ENCODE measurements around the gene CD84.
"Not testable (repeated sequence)": the region's sequence is repeated elsewhere in the genome, so short reads cannot be mapped to it uniquely, and the experiment has no call there.

CD84 gene

GRCh38 chr1:160500321-160500990 is 78.8 kb downstream of the CD84 start:
- no peak for DNase-seq

- DNase-seq = no peak
Measured at GRCh38 chr1:160499631-160500030, 79.7 kb downstream of the CD84 start.

GRCh38 chr1:160498301-160499065 is 80.8 kb downstream of the CD84 start:
- not testable (repeated sequence) for DNase-seq

GRCh38 chr1:160496334-160496733 is 83.0 kb downstream of the CD84 start:
- no peak for DNase-seq

GRCh38 chr1:160494620-160495019 is 84.7 kb downstream of the CD84 start:
- no peak for DNase-seq

- no peak for DNase-seq
Measured at GRCh38 chr1:160492617-160493016, 86.7 kb downstream of the CD84 start.

- DNase-seq = no peak
Measured at GRCh38 chr1:160491981-160492380, 87.3 kb downstream of the CD84 start.

Measured in activated naive CD4-positive, alpha-beta T cell treated with anti-CD3 and anti-CD28 coated beads, Interleukin-2, amount 50 U/mL, for 16 hours (primary cell).